HEK293 (cell line): ENCODE data around the gene SHMT2.
A peak's percentile ranks its signal among the peaks of the same experiment; 100 is the strongest.

Source experiments
- EGR2 ChIP-seq: fragments of 450-650 bp; formaldehyde crosslinking; IDR thresholded peaks from 2 replicates; pipeline ENCODE4 v1.5.1; 2016; ENCODE audit warnings: low read depth, missing biosample characterization, missing genetic modification characterization
- KLF1 ChIP-seq: fragments of 450-650 bp; formaldehyde crosslinking; IDR thresholded peaks from 2 replicates; pipeline ENCODE4 v1.5.1; 2016; ENCODE audit warnings: missing biosample characterization, missing genetic modification characterization
- KLF10 ChIP-seq: fragments of 450-650 bp; IDR thresholded peaks from 2 replicates; pipeline ENCODE4 v1.5.1; 2018; ENCODE audit warnings: missing biosample characterization, mild to moderate bottlenecking, missing genetic modification characterization
- REPIN1 ChIP-seq: fragments of 450-650 bp; formaldehyde crosslinking; IDR thresholded peaks from 2 replicates; pipeline ENCODE4 v1.5.1; 2017; ENCODE audit warnings: missing biosample characterization, missing genetic modification characterization, low read depth
- YY2 ChIP-seq: fragments of 450-650 bp; formaldehyde crosslinking; IDR thresholded peaks from 2 replicates; pipeline ENCODE4 v1.5.1; 2016; ENCODE audit warnings: missing biosample characterization, missing genetic modification characterization
- ZNF10 ChIP-seq: fragments of 450-650 bp; formaldehyde crosslinking; IDR thresholded peaks from 2 replicates; pipeline ENCODE4 v1.5.1; 2017; ENCODE audit warnings: missing biosample characterization, missing genetic modification characterization
- ZNF214 ChIP-seq: fragments of 450-650 bp; formaldehyde crosslinking; IDR thresholded peaks from 2 replicates; pipeline ENCODE4 v1.5.1; 2017; ENCODE audit warnings: missing biosample characterization, mild to moderate bottlenecking, missing genetic modification characterization, borderline replicate concordance
- ZNF366 ChIP-seq: fragments of 450-650 bp; formaldehyde crosslinking; conservative IDR thresholded peaks from 2 replicates; pipeline ENCODE4 v1.5.1; 2016; ENCODE audit warnings: missing biosample characterization, missing genetic modification characterization
- ZNF621 ChIP-seq: fragments of 450-650 bp; formaldehyde crosslinking; IDR thresholded peaks from 2 replicates; pipeline ENCODE4 v1.5.1; 2017; ENCODE audit warnings: missing biosample characterization, missing genetic modification characterization
- ZNF660 ChIP-seq: fragments of 450-650 bp; IDR thresholded peaks from 2 replicates; pipeline ENCODE4 v1.5.1; 2018; ENCODE audit warnings: missing biosample characterization, mild to moderate bottlenecking, missing genetic modification characterization
- ZNF843 ChIP-seq: fragments of 450-650 bp; formaldehyde crosslinking; IDR thresholded peaks from 2 replicates; pipeline ENCODE4 v1.5.1; 2016; ENCODE audit warnings: missing biosample characterization, missing genetic modification characterization
- ZSCAN30 ChIP-seq: fragments of 450-650 bp; IDR thresholded peaks from 2 replicates; pipeline ENCODE4 v1.5.1; 2018; ENCODE audit warnings: missing biosample characterization, mild to moderate bottlenecking, missing genetic modification characterization, moderate library complexity
- TF ChIP-seq, protein P1 (sequence below): fragments of 450-650 bp; formaldehyde crosslinking; IDR thresholded peaks from 2 replicates; pipeline ENCODE4 v1.5.1; 2016; ENCODE audit warnings: missing biosample characterization, missing genetic modification characterization
- TF ChIP-seq, protein P2 (sequence below): fragments of 450-650 bp; formaldehyde crosslinking; IDR thresholded peaks from 2 replicates; pipeline ENCODE4; 2016; ENCODE audit warnings: missing biosample characterization, missing genetic modification characterization
- TF ChIP-seq, protein P3 (sequence below): fragments of 450-650 bp; formaldehyde crosslinking; IDR thresholded peaks from 2 replicates; pipeline ENCODE4 v1.5.1; 2016; ENCODE audit warnings: missing biosample characterization, missing genetic modification characterization
- TF ChIP-seq, protein P4 (sequence below): fragments of 450-650 bp; formaldehyde crosslinking; IDR thresholded peaks from 2 replicates; pipeline ENCODE4 v1.5.1; 2016; ENCODE audit warnings: missing biosample characterization, missing genetic modification characterization
- TF ChIP-seq, protein P5 (sequence below): fragments of 450-650 bp; formaldehyde crosslinking; IDR thresholded peaks from 2 replicates; pipeline ENCODE4 v1.5.1; 2016; ENCODE audit warnings: missing biosample characterization, missing genetic modification characterization
- TF ChIP-seq, protein P6 (sequence below): fragments of 450-650 bp; formaldehyde crosslinking; IDR thresholded peaks from 2 replicates; pipeline ENCODE4 v1.5.1; 2016; ENCODE audit warnings: missing biosample characterization, missing genetic modification characterization, borderline replicate concordance
- TF ChIP-seq, protein P7 (sequence below): fragments of 450-650 bp; formaldehyde crosslinking; IDR thresholded peaks from 2 replicates; pipeline ENCODE4 v1.5.1; 2017; ENCODE audit warnings: missing biosample characterization, missing genetic modification characterization
- TF ChIP-seq, protein P8 (sequence below): fragments of 450-650 bp; formaldehyde crosslinking; IDR thresholded peaks from 2 replicates; pipeline ENCODE4 v1.5.1; 2016; ENCODE audit warnings: missing biosample characterization, missing genetic modification characterization
- TF ChIP-seq, protein P9 (sequence below): fragments of 450-650 bp; formaldehyde crosslinking; IDR thresholded peaks from 2 replicates; pipeline ENCODE4 v1.5.1; 2016; ENCODE audit warnings: missing biosample characterization, missing genetic modification characterization

The SHMT2 gene

DNA sequence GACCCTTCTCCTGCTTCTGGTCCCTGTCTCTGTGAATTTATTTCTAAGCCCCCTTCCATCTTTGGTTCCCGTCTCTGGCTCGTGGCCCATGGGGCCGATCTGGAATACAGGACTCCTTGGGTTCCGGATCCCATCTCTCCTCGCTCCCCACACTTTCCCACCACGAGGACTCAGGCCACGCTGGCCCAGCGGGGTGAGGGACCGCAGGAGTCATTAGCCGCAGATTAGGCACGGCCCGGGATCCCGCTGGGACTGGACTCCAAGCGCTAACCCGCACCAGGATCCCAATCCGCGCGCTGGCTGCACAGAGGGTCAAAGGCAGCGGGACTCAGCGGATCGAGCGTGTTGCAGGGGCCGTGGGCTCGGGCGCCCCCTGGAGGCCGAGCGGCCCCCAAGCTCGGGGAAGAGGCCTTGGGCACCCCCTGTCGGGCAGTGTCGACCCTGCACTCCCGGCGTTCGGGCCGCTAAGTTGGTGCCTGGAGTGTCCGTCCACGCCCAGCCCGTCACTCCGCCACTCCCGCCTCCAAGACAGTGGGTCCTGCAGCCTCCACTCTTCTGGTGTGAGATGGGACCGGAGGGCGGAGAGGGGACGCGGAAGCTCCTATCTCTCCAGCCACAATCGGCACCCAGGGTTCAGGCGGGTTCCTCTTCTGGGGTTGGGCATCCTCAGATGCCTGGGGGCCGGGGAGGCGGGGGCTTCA lies 9.5 kb downstream of the SHMT2 start (continued):
- TF ChIP-seq, protein P1, sequence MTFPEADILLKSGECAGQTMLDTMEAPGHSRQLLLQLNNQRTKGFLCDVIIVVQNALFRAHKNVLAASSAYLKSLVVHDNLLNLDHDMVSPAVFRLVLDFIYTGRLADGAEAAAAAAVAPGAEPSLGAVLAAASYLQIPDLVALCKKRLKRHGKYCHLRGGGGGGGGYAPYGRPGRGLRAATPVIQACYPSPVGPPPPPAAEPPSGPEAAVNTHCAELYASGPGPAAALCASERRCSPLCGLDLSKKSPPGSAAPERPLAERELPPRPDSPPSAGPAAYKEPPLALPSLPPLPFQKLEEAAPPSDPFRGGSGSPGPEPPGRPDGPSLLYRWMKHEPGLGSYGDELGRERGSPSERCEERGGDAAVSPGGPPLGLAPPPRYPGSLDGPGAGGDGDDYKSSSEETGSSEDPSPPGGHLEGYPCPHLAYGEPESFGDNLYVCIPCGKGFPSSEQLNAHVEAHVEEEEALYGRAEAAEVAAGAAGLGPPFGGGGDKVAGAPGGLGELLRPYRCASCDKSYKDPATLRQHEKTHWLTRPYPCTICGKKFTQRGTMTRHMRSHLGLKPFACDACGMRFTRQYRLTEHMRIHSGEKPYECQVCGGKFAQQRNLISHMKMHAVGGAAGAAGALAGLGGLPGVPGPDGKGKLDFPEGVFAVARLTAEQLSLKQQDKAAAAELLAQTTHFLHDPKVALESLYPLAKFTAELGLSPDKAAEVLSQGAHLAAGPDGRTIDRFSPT (tag by site-specific recombination) = 0 out of 2 replicates have a peak, but pooled peaks have one; percentile 19
- TF ChIP-seq, protein P2, sequence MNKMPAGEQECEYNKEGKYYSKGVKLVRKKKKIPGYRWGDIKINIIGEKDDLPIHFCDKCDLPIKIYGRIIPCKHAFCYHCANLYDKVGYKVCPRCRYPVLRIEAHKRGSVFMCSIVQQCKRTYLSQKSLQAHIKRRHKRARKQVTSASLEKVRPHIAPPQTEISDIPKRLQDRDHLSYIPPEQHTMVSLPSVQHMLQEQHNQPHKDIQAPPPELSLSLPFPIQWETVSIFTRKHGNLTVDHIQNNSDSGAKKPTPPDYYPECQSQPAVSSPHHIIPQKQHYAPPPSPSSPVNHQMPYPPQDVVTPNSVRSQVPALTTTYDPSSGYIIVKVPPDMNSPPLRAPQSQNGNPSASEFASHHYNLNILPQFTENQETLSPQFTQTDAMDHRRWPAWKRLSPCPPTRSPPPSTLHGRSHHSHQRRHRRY (tag by site-specific recombination) = no peak
- no peak for TF ChIP-seq ZNF10 (tag by site-specific recombination)
- TF ChIP-seq YY2 (tag by site-specific recombination) = no peak
- peak; percentile 97 for TF ChIP-seq ZSCAN30
- no peak for TF ChIP-seq ZNF366
- TF ChIP-seq, protein P3, sequence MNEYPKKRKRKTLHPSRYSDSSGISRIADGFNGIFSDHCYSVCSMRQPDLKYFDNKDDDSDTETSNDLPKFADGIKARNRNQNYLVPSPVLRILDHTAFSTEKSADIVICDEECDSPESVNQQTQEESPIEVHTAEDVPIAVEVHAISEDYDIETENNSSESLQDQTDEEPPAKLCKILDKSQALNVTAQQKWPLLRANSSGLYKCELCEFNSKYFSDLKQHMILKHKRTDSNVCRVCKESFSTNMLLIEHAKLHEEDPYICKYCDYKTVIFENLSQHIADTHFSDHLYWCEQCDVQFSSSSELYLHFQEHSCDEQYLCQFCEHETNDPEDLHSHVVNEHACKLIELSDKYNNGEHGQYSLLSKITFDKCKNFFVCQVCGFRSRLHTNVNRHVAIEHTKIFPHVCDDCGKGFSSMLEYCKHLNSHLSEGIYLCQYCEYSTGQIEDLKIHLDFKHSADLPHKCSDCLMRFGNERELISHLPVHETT (tag by site-specific recombination) = peak; percentile 81; the same call in 1 of the 2 replicates
- no peak for TF ChIP-seq ZNF621 (tag by site-specific recombination)
- TF ChIP-seq, protein P4, sequence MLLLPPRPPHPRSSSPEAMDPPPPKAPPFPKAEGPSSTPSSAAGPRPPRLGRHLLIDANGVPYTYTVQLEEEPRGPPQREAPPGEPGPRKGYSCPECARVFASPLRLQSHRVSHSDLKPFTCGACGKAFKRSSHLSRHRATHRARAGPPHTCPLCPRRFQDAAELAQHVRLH (tag by site-specific recombination) = no peak
- TF ChIP-seq, protein P5, sequence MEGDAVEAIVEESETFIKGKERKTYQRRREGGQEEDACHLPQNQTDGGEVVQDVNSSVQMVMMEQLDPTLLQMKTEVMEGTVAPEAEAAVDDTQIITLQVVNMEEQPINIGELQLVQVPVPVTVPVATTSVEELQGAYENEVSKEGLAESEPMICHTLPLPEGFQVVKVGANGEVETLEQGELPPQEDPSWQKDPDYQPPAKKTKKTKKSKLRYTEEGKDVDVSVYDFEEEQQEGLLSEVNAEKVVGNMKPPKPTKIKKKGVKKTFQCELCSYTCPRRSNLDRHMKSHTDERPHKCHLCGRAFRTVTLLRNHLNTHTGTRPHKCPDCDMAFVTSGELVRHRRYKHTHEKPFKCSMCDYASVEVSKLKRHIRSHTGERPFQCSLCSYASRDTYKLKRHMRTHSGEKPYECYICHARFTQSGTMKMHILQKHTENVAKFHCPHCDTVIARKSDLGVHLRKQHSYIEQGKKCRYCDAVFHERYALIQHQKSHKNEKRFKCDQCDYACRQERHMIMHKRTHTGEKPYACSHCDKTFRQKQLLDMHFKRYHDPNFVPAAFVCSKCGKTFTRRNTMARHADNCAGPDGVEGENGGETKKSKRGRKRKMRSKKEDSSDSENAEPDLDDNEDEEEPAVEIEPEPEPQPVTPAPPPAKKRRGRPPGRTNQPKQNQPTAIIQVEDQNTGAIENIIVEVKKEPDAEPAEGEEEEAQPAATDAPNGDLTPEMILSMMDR (tag by site-specific recombination) = peak; percentile 100
- TF ChIP-seq, protein P6, sequence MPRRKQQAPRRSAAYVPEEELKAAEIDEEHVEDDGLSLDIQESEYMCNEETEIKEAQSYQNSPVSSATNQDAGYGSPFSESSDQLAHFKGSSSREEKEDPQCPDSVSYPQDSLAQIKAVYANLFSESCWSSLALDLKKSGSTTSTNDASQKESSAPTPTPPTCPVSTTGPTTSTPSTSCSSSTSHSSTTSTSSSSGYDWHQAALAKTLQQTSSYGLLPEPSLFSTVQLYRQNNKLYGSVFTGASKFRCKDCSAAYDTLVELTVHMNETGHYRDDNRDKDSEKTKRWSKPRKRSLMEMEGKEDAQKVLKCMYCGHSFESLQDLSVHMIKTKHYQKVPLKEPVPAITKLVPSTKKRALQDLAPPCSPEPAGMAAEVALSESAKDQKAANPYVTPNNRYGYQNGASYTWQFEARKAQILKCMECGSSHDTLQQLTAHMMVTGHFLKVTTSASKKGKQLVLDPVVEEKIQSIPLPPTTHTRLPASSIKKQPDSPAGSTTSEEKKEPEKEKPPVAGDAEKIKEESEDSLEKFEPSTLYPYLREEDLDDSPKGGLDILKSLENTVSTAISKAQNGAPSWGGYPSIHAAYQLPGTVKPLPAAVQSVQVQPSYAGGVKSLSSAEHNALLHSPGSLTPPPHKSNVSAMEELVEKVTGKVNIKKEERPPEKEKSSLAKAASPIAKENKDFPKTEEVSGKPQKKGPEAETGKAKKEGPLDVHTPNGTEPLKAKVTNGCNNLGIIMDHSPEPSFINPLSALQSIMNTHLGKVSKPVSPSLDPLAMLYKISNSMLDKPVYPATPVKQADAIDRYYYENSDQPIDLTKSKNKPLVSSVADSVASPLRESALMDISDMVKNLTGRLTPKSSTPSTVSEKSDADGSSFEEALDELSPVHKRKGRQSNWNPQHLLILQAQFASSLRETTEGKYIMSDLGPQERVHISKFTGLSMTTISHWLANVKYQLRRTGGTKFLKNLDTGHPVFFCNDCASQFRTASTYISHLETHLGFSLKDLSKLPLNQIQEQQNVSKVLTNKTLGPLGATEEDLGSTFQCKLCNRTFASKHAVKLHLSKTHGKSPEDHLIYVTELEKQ (tag by site-specific recombination) = no peak
- TF ChIP-seq, protein P7, sequence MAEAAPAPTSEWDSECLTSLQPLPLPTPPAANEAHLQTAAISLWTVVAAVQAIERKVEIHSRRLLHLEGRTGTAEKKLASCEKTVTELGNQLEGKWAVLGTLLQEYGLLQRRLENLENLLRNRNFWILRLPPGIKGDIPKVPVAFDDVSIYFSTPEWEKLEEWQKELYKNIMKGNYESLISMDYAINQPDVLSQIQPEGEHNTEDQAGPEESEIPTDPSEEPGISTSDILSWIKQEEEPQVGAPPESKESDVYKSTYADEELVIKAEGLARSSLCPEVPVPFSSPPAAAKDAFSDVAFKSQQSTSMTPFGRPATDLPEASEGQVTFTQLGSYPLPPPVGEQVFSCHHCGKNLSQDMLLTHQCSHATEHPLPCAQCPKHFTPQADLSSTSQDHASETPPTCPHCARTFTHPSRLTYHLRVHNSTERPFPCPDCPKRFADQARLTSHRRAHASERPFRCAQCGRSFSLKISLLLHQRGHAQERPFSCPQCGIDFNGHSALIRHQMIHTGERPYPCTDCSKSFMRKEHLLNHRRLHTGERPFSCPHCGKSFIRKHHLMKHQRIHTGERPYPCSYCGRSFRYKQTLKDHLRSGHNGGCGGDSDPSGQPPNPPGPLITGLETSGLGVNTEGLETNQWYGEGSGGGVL (tag by site-specific recombination) = peak; percentile 14; the same call in 1 of the 2 replicates
- peak; percentile 97 for TF ChIP-seq ZNF660 (tag by site-specific recombination)
- TF ChIP-seq ZNF214 = no peak
- TF ChIP-seq, protein P8, sequence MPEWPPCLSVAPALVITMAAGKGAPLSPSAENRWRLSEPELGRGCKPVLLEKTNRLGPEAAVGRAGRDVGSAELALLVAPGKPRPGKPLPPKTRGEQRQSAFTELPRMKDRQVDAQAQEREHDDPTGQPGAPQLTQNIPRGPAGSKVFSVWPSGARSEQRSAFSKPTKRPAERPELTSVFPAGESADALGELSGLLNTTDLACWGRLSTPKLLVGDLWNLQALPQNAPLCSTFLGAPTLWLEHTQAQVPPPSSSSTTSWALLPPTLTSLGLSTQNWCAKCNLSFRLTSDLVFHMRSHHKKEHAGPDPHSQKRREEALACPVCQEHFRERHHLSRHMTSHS = no peak
- TF ChIP-seq KLF10 (tag by site-specific recombination) = 0 out of 2 replicates have a peak, but pooled peaks have one; percentile 30
- peak; percentile 45; the same call in 1 of the 2 replicates for TF ChIP-seq EGR2 (tag by site-specific recombination)
- TF ChIP-seq KLF1 (tag by site-specific recombination) = peak; percentile 74
- peak; percentile 21; the same call in 1 of the 2 replicates for TF ChIP-seq REPIN1 (tag by site-specific recombination)
- TF ChIP-seq, protein P9, sequence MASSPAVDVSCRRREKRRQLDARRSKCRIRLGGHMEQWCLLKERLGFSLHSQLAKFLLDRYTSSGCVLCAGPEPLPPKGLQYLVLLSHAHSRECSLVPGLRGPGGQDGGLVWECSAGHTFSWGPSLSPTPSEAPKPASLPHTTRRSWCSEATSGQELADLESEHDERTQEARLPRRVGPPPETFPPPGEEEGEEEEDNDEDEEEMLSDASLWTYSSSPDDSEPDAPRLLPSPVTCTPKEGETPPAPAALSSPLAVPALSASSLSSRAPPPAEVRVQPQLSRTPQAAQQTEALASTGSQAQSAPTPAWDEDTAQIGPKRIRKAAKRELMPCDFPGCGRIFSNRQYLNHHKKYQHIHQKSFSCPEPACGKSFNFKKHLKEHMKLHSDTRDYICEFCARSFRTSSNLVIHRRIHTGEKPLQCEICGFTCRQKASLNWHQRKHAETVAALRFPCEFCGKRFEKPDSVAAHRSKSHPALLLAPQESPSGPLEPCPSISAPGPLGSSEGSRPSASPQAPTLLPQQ (tag by site-specific recombination) = peak; percentile 82
- peak; percentile 51; the same call in 1 of the 2 replicates for TF ChIP-seq ZNF843 (tag by site-specific recombination)
